Measurements from ENCODE around the gene IRX4.

IRX4 gene

GRCh38 chr5:1916041-1917001 is 33.6 kb upstream of the IRX4 start:
- no peak for DNase-seq
- TF ChIP-seq CTCF (IDR thresholded peaks at IDR 0.05; ENCODE audit: low read depth, low read length, missing control alignments): no peak
- H3K36me3 ChIP-seq (replicated peaks): no peaks in the 10 kb centered on the region
- no peak overlapping the region for H3K27ac ChIP-seq
- in situ Hi-C loops (cut with HindIII; ENCODE audit: low pct_ligation_motif_present, low sequenced_read_pairs): no loop called here
- H3K27me3 ChIP-seq (replicated peaks): no peaks in the 10 kb centered on the region
- no peak overlapping the region for H3K4me3 ChIP-seq (ENCODE audit: low read depth, low read length)

GRCh38 chr5:1915316-1915715 is 32.6 kb upstream of the IRX4 start:
- Histone ChIP-seq H3K27ac (no peak overlapping the region), H3K4me3 (ENCODE audit: low read depth, low read length) (no peak overlapping the region), H3K27me3 (replicated peaks) (no peaks in the 10 kb centered on the region), H3K36me3 (replicated peaks) (no peaks in the 10 kb centered on the region)
- no peak for DNase-seq
- in situ Hi-C loops (cut with HindIII; ENCODE audit: low pct_ligation_motif_present, low sequenced_read_pairs): no loop called here
- no peak for TF ChIP-seq CTCF (IDR thresholded peaks at IDR 0.05; ENCODE audit: low read depth, low read length, missing control alignments)

- H3K27me3 ChIP-seq (replicated peaks): no peaks in the 10 kb centered on the region
- H3K36me3 ChIP-seq (replicated peaks): no peaks in the 10 kb centered on the region
- no peak for DNase-seq
- no peak overlapping the region for H3K27ac ChIP-seq
- in situ Hi-C loops (cut with HindIII; ENCODE audit: low pct_ligation_motif_present, low sequenced_read_pairs): no loop called here
- no peak overlapping the region for H3K4me3 ChIP-seq (ENCODE audit: low read depth, low read length)
- no peak for TF ChIP-seq CTCF (IDR thresholded peaks at IDR 0.05; ENCODE audit: low read depth, low read length, missing control alignments)
These were observed 31.7 kb upstream of the IRX4 start for GRCh38 chr5:1914471-1914870.

GRCh38 chr5:1913578-1913977 is 30.9 kb upstream of the IRX4 start:
- TF ChIP-seq CTCF (IDR thresholded peaks at IDR 0.05; ENCODE audit: low read depth, low read length, missing control alignments): no peak
- no peaks in the 10 kb centered on the region for H3K36me3 ChIP-seq (replicated peaks)

GRCh38 chr5:1912951-1913565 is 30.3 kb upstream of the IRX4 start:
- Histone ChIP-seq H3K36me3 (replicated peaks) (no peaks in the 10 kb centered on the region), H3K27me3 (replicated peaks) (no peaks in the 10 kb centered on the region), H3K4me3 (ENCODE audit: low read depth, low read length) (no peak overlapping the region), H3K27ac (no peak overlapping the region)
- in situ Hi-C loops (cut with HindIII; ENCODE audit: low pct_ligation_motif_present, low sequenced_read_pairs): no loop called here
- DNase-seq: no peak
- TF ChIP-seq CTCF (IDR thresholded peaks at IDR 0.05; ENCODE audit: low read depth, low read length, missing control alignments): no peak

More at GRCh38 chr5:1913578-1913977, 30.9 kb upstream of the IRX4 start:
- H3K27ac ChIP-seq: no peak overlapping the region
- no peak for DNase-seq
- no peaks in the 10 kb centered on the region for H3K27me3 ChIP-seq (replicated peaks)
- in situ Hi-C loops (cut with HindIII; ENCODE audit: low pct_ligation_motif_present, low sequenced_read_pairs): no loop called here
- H3K4me3 ChIP-seq (ENCODE audit: low read depth, low read length): no peak overlapping the region
